D721Med (cell line): ENCODE results near the gene CPEB2.
A peak's percentile ranks its signal among the peaks of the same experiment; 100 is the strongest.

Experiments
- DNase-seq: peaks from one replicate; pipeline ENCODE4 v3.0.0; 2011; ENCODE audit warnings: low spot score; ENCODE audit not compliant: insufficient read length
- FAIRE-seq: peaks from 2 replicates; lab custom pipeline; 2011; peaks lifted over from hg19 to GRCh38; lab: Jason Lieb, UNC
- CTCF ChIP-seq: IDR thresholded peaks from 2 replicates; pipeline ENCODE4 v1.5.1; 2012; ENCODE audit warnings: mild to moderate bottlenecking, control low read depth; ENCODE audit not compliant: insufficient read depth; ENCODE audit errors: missing control alignments

Gene CPEB2

GRCh38 chr4:15003401-15003890, 1.2 kb downstream of the CPEB2 start:
- no peak for DNase-seq
- FAIRE-seq: no peak

GRCh38 chr4:15003891-15004738, 1.8 kb downstream of the CPEB2 start:
- FAIRE-seq (no peak), DNase-seq (no peak)
- no peak for TF ChIP-seq CTCF

More at GRCh38 chr4:15003401-15003890, 1.2 kb downstream of the CPEB2 start:
- no peak for TF ChIP-seq CTCF

GRCh38 chr4:15004739-15005301, 2.5 kb downstream of the CPEB2 start:
- FAIRE-seq (no peak), DNase-seq (no peak)
- no peak for TF ChIP-seq CTCF

- TF ChIP-seq CTCF: no peak
Measured at GRCh38 chr4:15005474-15006115, 3.3 kb downstream of the CPEB2 start.

GRCh38 chr4:15006416-15007024, 4.2 kb downstream of the CPEB2 start:
- peak; percentile 44 for TF ChIP-seq CTCF
- FAIRE-seq (no peak), DNase-seq (no peak)

More at GRCh38 chr4:15005474-15006115, 3.3 kb downstream of the CPEB2 start:
- FAIRE-seq (no peak), DNase-seq (no peak)

GRCh38 chr4:15007201-15007600, 4.9 kb downstream of the CPEB2 start:
- DNase-seq (no peak), FAIRE-seq (no peak)
- TF ChIP-seq CTCF: no peak
